ENCODE results near the gene LDB3. TPM values are rescaled to one million over a fixed set of nuclear protein-coding genes. Genes with fewer than 3 reads are reported as not detected.

The LDB3 gene
- total and polyA plus RNA-seq, 2 of the 4 experiments (the other 2 are of a cell fraction) = 0.36 to 2.6 TPM

GRCh38 chr10:86758189-86759072 lies 90.1 kb downstream of the LDB3 start (continued):
- no peak for TF ChIP-seq FOS (IDR thresholded peaks at IDR 0.05; ENCODE audit: low read depth, low read length)
- TF ChIP-seq CEBPB (IDR thresholded peaks at IDR 0.05; ENCODE audit: low read depth, low read length) = no peak
- TF ChIP-seq MAZ (IDR thresholded peaks at IDR 0.05; ENCODE audit: borderline replicate concordance, low read depth, low read length) = no peak

- H2BK15ac ChIP-seq (ENCODE audit: low read depth, low read length) = no peak overlapping the region
- H2AK5ac ChIP-seq (ENCODE audit: low read depth, low read length) = no peak overlapping the region
- no peak overlapping the region for H3K4ac ChIP-seq (ENCODE audit: low read depth, low read length)
- H2BK120ac ChIP-seq (ENCODE audit: low read depth, low read length) = no peak overlapping the region
- no peaks in the 10 kb centered on the region for H3K36me3 ChIP-seq (ENCODE audit: control insufficient read depth, insufficient read depth, low read length)
- peaks cover 41% of the 10 kb centered on the region for H4K20me1 ChIP-seq (ENCODE audit: insufficient read depth, low read length)
- peaks cover 2% of the 10 kb centered on the region; the same call in 1 of the 2 replicates for H3K4me1 ChIP-seq (ENCODE audit: control insufficient read depth, insufficient read depth, low read length)
- no peak overlapping the region for H3K27ac ChIP-seq (ENCODE audit: insufficient read depth, low read length)
- H3K9ac ChIP-seq (ENCODE audit: low read depth, low read length) = no peak overlapping the region; the same call in 1 of the 2 replicates
- no peak overlapping the region for H4K5ac ChIP-seq (ENCODE audit: low read depth, low read length)
- H3K79me1 ChIP-seq (ENCODE audit: low read depth in 1 of 2, low read length in 2 of 2) = peaks cover 4 to 49% of the 10 kb centered on the region in 2 experiments; a peak in 3 of 4 replicates
- peak; percentile 12; the same call in 1 of the 2 replicates for TF ChIP-seq CEBPB (IDR thresholded peaks at IDR 0.05; ENCODE audit: low read depth, low read length)
- no peak for TF ChIP-seq RCOR1 (IDR thresholded peaks at IDR 0.05; ENCODE audit: insufficient replicate concordance, low read length)
- no peak for TF ChIP-seq CHD1 (IDR thresholded peaks at IDR 0.05; ENCODE audit: low read depth, low read length)
- no peak overlapping the region for H4K8ac ChIP-seq (ENCODE audit: low read depth in 2 of 2, low read length in 2 of 2)
- in situ Hi-C loops (cut with MboI; ENCODE audit: low sequenced_read_pairs) = no loop called here
- WGBS, 2 experiments (ENCODE audit: extremely low coverage in 2 of 2, insufficient read length in 1 of 2) = no CpG with 5 or more reads among the region's 3 CpGs
- no peak overlapping the region for H2AK9ac ChIP-seq (replicated peaks; ENCODE audit: low read depth, low read length, poor library complexity)
- ATAC-seq (ENCODE audit: low read depth) = no peak
- H4K91ac ChIP-seq (ENCODE audit: insufficient read depth, low read depth, low read length) = no peak overlapping the region
- peak overlapping the region; percentile 96 for H3K4me2 ChIP-seq (ENCODE audit: low read depth, low read length)
- H3K4me3 ChIP-seq (ENCODE audit: insufficient read depth, low read depth, low read length) = peak overlapping the region; percentile 23
- dilution Hi-C loops (cut with HindIII; ENCODE audit: low sequenced_read_pairs, unreplicated experiment) = no loop called here
- H3K27me3 ChIP-seq (ENCODE audit: control insufficient read depth, insufficient read depth, low read length) = no peaks in the 10 kb centered on the region
- no peak overlapping the region for H3K18ac ChIP-seq (ENCODE audit: low read depth, low read length)
- no peaks in the 10 kb centered on the region for H3K9me3 ChIP-seq (ENCODE audit: control insufficient read depth, insufficient read depth, low read length)
- no peak overlapping the region for H2BK5ac ChIP-seq (ENCODE audit: low read depth, low read length, poor library complexity, severe bottlenecking)
- POLR2A ChIA-PET (ENCODE audit: unreplicated experiment) = no interaction called here
- H2BK20ac ChIP-seq (ENCODE audit: low read depth, low read length) = no peak overlapping the region
- no peak overlapping the region for H3K14ac ChIP-seq (replicated peaks; ENCODE audit: low read depth, low read length)
- no peak overlapping the region for H3K56ac ChIP-seq (ENCODE audit: extremely low read depth, insufficient read depth, low read length)
- no peak overlapping the region for H2AFZ ChIP-seq (replicated peaks; ENCODE audit: low read length, poor library complexity)
- DNase-seq = peak; percentile 16
- intact Hi-C loops (cut with micrococcal nuclease) = loop anchor here (5.0 kb wide), 1 partner anchor 108 kb away; no protein-coding TSS in a partner anchor
- CTCF ChIA-PET = interaction anchor here (0.5 to 0.7 kb wide), 2 partner anchors 110 to 180 kb away, joined by 3 read pairs; no protein-coding TSS in a partner anchor
- peak overlapping the region; percentile 68; the same call in 1 of the 2 replicates for H3K23ac ChIP-seq (ENCODE audit: low read depth, low read length)
- no TSS peak for BruUV-seq (replicated peaks)
- 0 out of 2 replicates have a peak, but pooled peaks cover 4% of the 10 kb centered on the region for H3K9me1 ChIP-seq (ENCODE audit: insufficient read depth, low read length)
Observed at GRCh38 chr10:86759073-86759672, 90.9 kb downstream of the LDB3 start.

Data from IMR-90 (cell line).